NCI-H1930 (cell line): ENCODE results near the gene GSTM3.
"Not testable (repeated sequence)": the region's sequence is repeated elsewhere in the genome, so short reads cannot be mapped to it uniquely, and the experiment has no call there.

Source experiments
- DNase-seq, 2 experiments: peaks; one replicate each; lab custom pipeline; 2025; lab: John Stamatoyannopoulos, UW

The GSTM3 gene

GRCh38 chr1:109762039-109762585 lies 21.3 kb upstream of the GSTM3 start:
- DNase-seq, result no peak

DNA sequence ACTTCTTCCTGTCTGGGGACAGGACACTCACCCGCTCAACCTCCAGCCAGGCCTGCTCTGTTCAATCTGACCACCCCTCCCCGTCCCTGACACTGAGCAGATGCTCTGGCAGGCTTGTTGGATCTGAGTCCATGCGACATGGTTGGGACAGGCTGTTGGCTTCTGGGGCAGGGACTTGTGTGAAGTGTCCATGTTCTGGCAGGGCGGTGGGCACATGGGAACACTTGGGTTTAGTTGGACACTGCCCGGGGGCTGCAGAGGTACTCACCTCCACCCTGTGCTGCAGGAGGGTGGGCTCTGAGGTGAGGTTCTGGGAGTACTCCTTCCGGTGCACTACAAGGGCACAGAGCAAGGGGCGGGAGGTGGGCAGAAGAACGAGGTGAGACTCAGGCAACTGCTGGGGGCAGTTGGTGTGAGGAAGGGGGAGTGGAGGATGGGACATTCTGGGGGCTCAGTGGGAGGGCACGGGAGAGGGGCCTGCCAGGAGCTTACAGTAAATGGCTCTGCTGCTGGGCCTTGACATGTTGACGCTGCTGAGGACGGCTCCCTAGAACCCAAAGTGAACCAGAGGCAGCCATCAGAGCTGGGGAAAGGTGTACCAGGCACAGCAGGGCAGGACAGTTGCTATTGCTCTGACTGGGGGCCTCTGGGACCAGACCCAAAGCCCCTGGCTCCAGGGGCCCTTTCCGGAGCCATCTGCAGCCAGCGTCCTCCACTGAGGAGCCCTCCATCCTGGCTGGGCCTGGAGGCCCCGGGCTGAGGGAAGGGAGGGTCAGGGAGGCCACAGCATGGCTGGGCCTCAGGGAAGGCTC lies 20.6 kb upstream of the GSTM3 start:
- DNase-seq, result no peak

GRCh38 chr1:109760581-109761226 lies 19.9 kb upstream of the GSTM3 start:
- no peak for DNase-seq

DNA sequence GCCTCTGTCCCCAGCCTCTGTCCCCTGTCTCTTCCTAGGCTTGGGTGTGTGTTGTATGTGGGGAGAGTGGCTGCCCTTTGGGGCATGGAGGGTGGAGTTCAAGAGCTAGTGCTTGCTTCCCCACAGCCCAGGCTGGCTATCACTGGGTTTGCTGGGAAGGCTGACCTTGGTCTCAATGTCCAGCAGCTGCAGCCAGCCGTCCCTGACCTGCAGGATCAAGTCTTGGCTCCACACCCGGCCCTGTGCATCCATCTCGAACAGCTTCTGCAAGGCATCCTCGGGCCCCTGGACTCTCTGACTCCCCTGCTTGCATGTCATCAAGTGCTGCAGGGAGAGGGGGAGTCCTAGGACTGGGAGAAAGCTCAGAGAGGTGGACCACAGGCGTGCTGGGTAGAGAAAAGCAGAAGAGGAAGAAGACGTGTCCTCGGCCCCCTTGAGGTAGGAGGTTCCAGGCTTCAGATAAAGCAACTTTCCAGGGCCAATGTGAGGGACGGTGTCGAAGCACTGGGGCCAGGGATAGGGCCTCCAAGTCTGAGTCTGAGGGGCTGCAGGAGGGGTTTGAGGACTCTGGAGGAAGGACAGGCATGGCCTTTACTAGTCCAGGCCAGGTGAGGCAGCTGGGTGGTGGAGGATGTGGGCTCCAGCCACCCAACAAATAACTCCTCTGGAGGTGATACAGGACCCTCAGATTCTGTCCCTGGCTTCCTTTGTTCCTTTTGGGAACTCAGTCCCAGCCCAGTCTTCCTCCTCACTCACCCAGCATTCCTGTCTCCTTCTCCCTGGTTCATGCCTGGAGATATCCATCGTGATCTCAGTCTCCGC lies 18.9 kb upstream of the GSTM3 start:
- DNase-seq, result no peak

GRCh38 chr1:109757936-109758786 lies 17.3 kb upstream of the GSTM3 start:
- no peak for DNase-seq

GRCh38 chr1:109756848-109757521 lies 16.1 kb upstream of the GSTM3 start:
- DNase-seq, result no peak

DNA sequence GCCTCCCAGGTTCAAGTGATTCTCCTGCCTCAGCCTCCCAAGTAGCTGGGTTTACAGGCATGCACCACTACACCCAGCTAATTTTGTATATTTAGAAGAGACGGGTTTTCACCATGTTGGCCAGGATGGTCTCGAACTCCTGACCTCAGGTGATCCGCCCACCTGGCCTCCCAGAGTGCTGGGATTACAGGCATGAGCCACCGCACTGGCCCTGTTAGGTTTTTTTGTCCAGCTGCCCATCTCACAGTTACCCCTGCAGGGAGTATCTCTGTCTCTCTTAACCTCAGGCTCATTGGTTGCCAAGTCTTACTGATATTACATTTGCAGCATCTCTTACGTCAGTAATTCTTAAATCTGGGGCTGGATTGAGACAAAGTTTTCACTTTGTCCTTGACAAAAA lies 15.5 kb upstream of the GSTM3 start:
- not testable (repeated sequence) for DNase-seq

DNA sequence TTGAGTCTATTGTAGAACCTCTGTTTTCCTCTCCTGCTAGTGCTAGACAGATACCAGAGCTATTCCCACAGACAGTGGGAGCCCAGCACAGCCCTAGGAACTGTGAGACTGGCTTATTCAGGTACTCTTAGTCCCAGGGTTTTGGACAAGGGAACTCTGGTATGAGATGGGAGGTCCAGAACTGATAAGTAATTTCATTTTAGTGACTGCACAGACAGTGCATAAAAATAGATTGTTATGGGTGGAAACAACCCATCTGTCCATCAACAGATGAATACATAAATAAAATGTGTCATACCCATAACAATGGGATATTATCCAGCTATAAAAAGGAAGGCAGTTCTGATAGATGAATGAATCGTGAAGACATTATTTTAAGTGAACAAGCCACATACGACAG lies 13.9 kb upstream of the GSTM3 start:
- no peak for DNase-seq

DNA sequence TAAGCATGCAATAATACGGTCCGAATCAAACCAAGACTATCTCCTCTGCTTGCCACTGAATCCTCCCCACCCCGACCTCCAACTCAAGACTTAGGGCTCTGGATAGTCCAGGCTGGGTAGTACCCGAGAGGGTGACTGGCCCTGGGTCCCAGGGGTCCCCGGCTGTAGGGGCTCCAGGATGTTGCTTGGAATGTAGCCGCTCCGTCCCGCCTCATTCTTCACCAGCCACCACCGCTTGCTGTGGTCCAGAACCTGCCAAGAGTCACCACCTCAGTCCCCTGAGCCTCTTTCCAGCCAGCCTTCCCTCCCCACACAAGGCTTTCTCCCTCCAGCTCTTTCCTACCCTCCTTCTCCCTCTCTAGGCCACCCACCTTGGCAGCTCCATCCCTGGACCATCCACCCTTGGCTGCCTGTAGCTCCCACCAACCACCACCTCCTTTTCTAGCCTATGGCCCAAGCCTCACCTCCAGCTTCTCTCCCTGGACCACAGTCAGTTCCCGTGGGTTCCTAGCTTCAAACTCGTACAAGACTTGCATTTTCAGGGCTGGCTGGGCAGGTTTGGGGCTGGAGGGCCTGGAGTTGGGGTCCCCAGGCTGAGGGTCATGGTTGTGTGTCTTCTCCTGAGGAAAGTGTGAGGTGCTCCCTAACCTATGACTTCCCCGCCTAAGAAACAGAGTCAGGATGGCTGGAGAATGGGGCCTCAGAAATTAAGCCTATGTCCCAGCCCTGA lies 10.9 kb upstream of the GSTM3 start:
- no peak for DNase-seq

GRCh38 chr1:109750920-109751319 lies 10.1 kb upstream of the GSTM3 start:
- no peak for DNase-seq

DNA sequence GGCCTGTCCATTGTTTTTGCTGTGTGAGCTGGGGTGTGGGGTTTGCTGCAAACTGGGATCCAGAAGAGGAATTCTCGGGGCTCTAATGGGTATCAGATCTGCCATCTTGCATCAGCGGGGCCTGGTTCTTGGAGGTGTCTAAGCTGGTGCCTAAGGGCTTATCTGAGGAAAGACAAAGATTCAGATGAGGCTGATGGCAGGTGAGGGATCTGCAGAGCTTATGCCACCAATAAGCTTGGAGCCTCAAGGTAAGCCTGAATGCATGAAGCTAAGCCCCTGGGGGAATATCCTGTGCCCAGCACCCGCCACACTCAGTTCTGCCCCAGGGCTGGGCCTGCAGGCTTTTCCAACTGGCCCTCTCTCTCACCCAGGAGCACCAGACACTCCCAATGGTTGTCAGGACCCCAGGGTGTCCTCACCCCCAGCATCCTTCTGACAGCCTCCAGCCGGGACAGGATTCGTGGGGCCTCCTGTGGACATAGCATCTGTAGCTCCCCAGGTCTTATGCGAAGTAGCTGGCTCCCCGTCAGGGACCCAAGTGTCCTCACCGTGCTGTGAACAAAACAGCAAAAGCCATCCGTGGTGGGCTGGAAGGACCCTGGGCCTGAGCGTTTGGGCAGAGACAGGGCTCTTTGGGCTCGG lies 9.5 kb upstream of the GSTM3 start:
- DNase-seq, result no peak

DNA sequence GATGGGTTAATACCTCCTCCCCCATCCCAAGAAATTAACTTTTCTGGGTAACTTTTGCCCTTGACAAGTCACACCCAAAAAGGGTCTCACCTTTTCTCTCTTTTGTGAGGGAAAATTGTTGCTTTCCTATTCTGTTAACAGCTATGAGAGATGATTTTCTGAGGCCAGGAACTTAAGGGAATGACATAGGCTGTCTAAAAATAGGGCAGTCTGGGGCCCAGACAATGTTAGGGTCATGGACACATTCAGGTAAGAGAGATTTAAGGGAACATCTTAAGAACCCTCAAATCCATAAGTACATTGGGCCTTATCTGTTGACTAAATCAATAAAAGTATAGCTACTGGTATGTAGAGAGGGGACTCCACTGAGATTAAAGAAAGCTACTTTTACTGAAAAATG lies 8.4 kb upstream of the GSTM3 start:
- DNase-seq, result no peak

DNA sequence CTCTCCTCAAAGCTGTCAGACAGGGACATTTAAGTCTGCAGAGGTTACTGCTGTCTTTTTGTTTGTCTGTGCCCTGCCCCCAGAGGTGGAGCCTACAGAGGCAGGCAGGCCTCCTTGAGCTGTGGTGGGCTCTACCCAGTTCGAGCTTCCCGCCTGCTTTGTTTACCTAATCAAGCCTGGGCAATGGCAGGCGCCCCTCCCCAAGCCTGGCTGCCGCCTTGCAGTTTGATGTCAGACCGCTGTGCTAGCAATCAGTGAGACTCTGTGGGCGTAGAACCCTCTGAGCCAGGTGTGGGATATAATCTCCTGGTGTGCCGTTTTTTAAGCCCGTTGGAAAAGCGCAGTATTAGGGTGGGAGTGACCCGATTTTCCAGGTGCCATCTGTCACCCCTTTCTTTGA lies 7.5 kb upstream of the GSTM3 start:
- DNase-seq, result not testable (repeated sequence)

DNA sequence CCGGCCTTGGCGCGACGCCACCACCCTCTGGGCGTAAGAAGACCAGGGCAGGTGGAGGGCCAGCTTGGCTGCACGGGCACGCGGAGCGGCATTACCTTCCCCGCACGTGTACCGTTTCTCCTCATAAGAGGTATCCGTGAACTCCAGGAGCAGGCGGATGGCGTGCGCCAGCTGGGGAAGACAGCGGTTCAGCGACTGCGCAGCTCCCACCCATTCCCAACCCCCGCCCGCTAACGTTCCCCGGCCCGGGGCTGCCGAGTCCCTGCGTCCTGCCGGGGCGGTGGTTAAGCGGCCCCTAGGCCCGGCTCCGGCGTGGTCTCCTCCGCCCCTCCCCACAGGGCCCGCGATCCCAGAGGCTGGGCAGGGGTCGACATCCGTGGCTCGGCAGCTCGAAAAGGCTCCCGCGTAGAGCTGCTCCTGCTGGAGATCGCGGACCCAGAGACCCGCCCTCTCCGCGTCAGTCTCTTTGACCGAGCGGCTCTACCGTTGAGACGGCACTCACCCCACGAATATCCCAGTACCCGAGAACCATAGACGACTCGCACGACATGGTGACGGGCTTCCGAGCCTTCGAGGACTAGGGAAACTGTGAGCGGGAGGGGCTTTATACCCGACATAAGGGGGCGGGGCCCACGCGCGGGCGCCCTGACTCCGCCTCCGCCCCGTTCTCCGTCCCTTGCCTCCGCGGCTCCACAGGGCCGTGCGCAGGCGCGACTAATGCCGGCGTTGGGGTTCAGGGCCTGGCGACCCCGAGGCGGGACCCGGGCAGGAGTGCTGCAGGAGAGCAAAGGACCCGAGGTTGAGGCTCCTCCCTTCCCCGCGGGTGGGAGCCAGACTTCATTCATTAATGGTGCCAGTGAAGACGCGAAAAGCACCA lies 862 bp downstream of the GSTM3 start:
- DNase-seq, result peak; percentile 51 to 65

- DNase-seq, result no peak
Observed at GRCh38 chr1:109733236-109733870, 7.5 kb downstream of the GSTM3 start.

GRCh38 chr1:109732390-109732881 lies 8.4 kb downstream of the GSTM3 start:
- DNase-seq, result no peak

- no peak for DNase-seq
Observed at GRCh38 chr1:109730666-109731065, 10.2 kb downstream of the GSTM3 start.

DNA sequence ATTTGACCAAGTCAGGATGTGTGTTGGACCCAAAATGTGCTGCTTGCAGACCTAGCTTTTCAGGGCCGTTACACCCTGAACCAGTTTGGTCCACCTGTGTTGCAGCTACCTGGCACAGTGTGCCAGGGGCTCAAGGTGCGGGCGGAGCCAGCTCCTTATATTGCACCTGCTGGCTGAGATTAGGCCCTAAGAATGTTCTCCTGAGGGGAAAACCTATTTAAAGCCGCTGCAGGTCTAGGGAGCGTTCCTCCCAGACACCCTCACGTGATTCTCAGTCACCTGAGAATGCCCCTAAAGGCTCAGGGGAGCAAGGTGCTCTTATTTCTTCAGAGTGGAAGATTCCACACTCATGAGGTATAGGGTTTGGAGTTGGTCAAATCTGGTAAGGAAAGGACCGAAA lies 12.0 kb downstream of the GSTM3 start:
- no peak for DNase-seq
